Liver (tissue), 9 donors: ENCODE measurements around the gene GPR39. TPM values are rescaled to one million over a fixed set of nuclear protein-coding genes. Genes with fewer than 3 reads are reported as not detected.

Experiments used
- DNase-seq: peaks from one replicate; pipeline ENCODE4 v3.0.0-alpha.2; 2017; ENCODE audit warnings: low spot score
- H3K27ac ChIP-seq, 2 donors: one replicate each; pipeline ENCODE4 v1.7.0; 2013; ENCODE audit warnings: inconsistent platforms in 2 of 2, low read length in 2 of 2, control low read depth in 1 of 2, low read depth in 1 of 2, mild to moderate bottlenecking in 1 of 2
- H3K27me3 ChIP-seq, 4 donors: one replicate each; pipeline versions ENCODE4 v1.6.1 to v1.7.0; 2013; ENCODE audit warnings: low read length in 3 of 4, inconsistent platforms in 1 of 4, mild to moderate bottlenecking in 1 of 4, moderate library complexity in 1 of 4; ENCODE audit not compliant: control insufficient read depth in 4 of 4, insufficient read depth in 4 of 4
- H3K36me3 ChIP-seq, 4 donors: one replicate each; pipeline versions ENCODE4 v1.6.1 to v1.7.0; 2013; ENCODE audit warnings: low read length in 3 of 4, mild to moderate bottlenecking in 3 of 4, low read depth in 1 of 4, moderate library complexity in 1 of 4; ENCODE audit not compliant: control insufficient read depth in 4 of 4, insufficient read depth in 3 of 4
- H3K4me1 ChIP-seq, 4 donors: one replicate each; pipeline versions ENCODE4 v1.6.1 to v1.7.0; 2013; ENCODE audit warnings: low read length in 3 of 4, mild to moderate bottlenecking in 3 of 4, moderate library complexity in 1 of 4; ENCODE audit not compliant: control insufficient read depth in 4 of 4, insufficient read depth in 4 of 4
- H3K4me3 ChIP-seq, 3 donors: one replicate each; pipeline versions ENCODE4 v1.6.1 to v1.7.0; 2013; ENCODE audit warnings: low read length in 3 of 3, control low read depth in 1 of 3, low read depth in 1 of 3, mild to moderate bottlenecking in 1 of 3
- H3K9ac ChIP-seq, 2 donors: one replicate each; pipeline ENCODE4 v1.7.0; 2013; ENCODE audit warnings: low read length in 2 of 2, mild to moderate bottlenecking in 2 of 2, moderate library complexity in 2 of 2, control low read depth in 1 of 2, low read depth in 1 of 2
- H3K9me3 ChIP-seq, 4 donors: one replicate each; pipeline versions ENCODE4 v1.6.1 to v1.7.0; 2013; ENCODE audit warnings: low read length in 3 of 4; ENCODE audit not compliant: control insufficient read depth in 4 of 4
- EGR1 ChIP-seq, 2 donors: IDR thresholded peaks; 2 replicates each; pipeline ENCODE4 v1.6.1; 2016 to 2018; ENCODE audit warnings: antibody characterized with exemption in 2 of 2, low read depth in 2 of 2
- FOXA1 ChIP-seq: IDR thresholded peaks from 2 replicates; pipeline ENCODE4 v1.6.1; 2016; ENCODE audit warnings: antibody characterized with exemption
- FOXA2 ChIP-seq: IDR thresholded peaks from 2 replicates; pipeline ENCODE4 v1.6.1; 2016; ENCODE audit warnings: antibody characterized with exemption
- GABPA ChIP-seq, 2 donors: IDR thresholded peaks in 1 of 2; conservative IDR thresholded peaks in 1 of 2; 2 replicates each; pipeline ENCODE4 v1.6.1; 2016; ENCODE audit warnings: antibody characterized with exemption in 2 of 2, mild to moderate bottlenecking in 1 of 2, moderate library complexity in 1 of 2
- HNF4A ChIP-seq, 2 donors: conservative IDR thresholded peaks; 2 replicates each; pipeline ENCODE4 v1.6.1; 2016; ENCODE audit warnings: antibody characterized with exemption in 2 of 2, mild to moderate bottlenecking in 2 of 2
- HNF4G ChIP-seq: IDR thresholded peaks from 2 replicates; pipeline ENCODE4 v1.6.1; 2016; ENCODE audit warnings: antibody characterized with exemption
- JUND ChIP-seq, 2 donors: IDR thresholded peaks; 2 replicates each; pipeline ENCODE4 v1.6.1; 2016; ENCODE audit warnings: antibody characterized with exemption in 2 of 2
- NR2F2 ChIP-seq: IDR thresholded peaks from 2 replicates; pipeline ENCODE4 v1.6.1; 2016; ENCODE audit warnings: antibody characterized with exemption
- RXRA ChIP-seq, 2 donors: IDR thresholded peaks; 2 replicates each; pipeline ENCODE4 v1.6.1; 2017 to 2018; ENCODE audit warnings: antibody characterized with exemption in 2 of 2, mild to moderate bottlenecking in 1 of 2
- SP1 ChIP-seq: IDR thresholded peaks from 2 replicates; pipeline ENCODE4 v1.6.1; 2018; ENCODE audit warnings: antibody characterized with exemption, mild to moderate bottlenecking
- TAF1 ChIP-seq: conservative IDR thresholded peaks from 2 replicates; pipeline ENCODE4 v1.6.1; 2016; ENCODE audit warnings: antibody characterized with exemption, mild to moderate bottlenecking
- YY1 ChIP-seq: IDR thresholded peaks from 2 replicates; pipeline ENCODE4 v1.6.1; 2016; ENCODE audit warnings: antibody characterized with exemption, mild to moderate bottlenecking
- WGBS: extraction: QIAGEN DNeasy Blood & Tissue Kit; methylation state at CpG from one replicate; pipeline ENCODE4 v1.1.7; 2013; 5-methylcytosine and 5-hydroxymethylcytosine counted together
- polyA plus RNA-seq, 2 donors: library from polyadenylated mRNA; stranded (reverse) in 1 of 2; unstranded in 1 of 2; fragments of 200-250 nt in 1 of 2; fragments of >200 nt in 1 of 2; fragmentation: Nextera tagmentation in 1 of 2; extraction: Ambion mirVana in 1 of 2; gene quantifications; one replicate each; pipeline versions ENCODE4 v1.2.1 to v1.2.3, GENCODE V29; 2013 to 2015
- total RNA-seq, 2 donors: library from RNA; depleted of rRNA; stranded (reverse); fragments of >200 nt; gene quantifications; one replicate each; pipeline ENCODE4 v1.2.3, GENCODE V29; 2014
- TF ChIP-seq, protein P1 (sequence below): IDR thresholded peaks from 2 replicates; pipeline ENCODE4 v1.6.1; 2016; ENCODE audit warnings: antibody characterized with exemption
- TF ChIP-seq, protein P2 (sequence below): fragments of 150-350 bp; IDR thresholded peaks from 2 replicates; pipeline ENCODE4 v1.5.1; 2017; ENCODE audit warnings: improper control_type of control experiment, low read depth, low read length; ENCODE audit not compliant: missing input control
- TF ChIP-seq, protein P3 (sequence below): IDR thresholded peaks from 2 replicates; pipeline ENCODE4 v1.6.1; 2016; ENCODE audit warnings: antibody characterized with exemption
- TF ChIP-seq, protein P4 (sequence below): IDR thresholded peaks from 2 replicates; pipeline ENCODE4 v1.6.1; 2016; ENCODE audit warnings: antibody characterized with exemption
- TF ChIP-seq, protein P5 (sequence below): IDR thresholded peaks from 2 replicates; pipeline ENCODE4 v1.6.1; 2016; ENCODE audit warnings: antibody characterized with exemption, mild to moderate bottlenecking
- donor health status: healthy.
- donor health status: healthy.
- donor health status: healthy.
- donor health status: healthy.
- donor health status: healthy.

GPR39 gene
- total and polyA plus RNA-seq, 4 donors, result 2.2 to 13.0 (median 2.8) TPM

DNA sequence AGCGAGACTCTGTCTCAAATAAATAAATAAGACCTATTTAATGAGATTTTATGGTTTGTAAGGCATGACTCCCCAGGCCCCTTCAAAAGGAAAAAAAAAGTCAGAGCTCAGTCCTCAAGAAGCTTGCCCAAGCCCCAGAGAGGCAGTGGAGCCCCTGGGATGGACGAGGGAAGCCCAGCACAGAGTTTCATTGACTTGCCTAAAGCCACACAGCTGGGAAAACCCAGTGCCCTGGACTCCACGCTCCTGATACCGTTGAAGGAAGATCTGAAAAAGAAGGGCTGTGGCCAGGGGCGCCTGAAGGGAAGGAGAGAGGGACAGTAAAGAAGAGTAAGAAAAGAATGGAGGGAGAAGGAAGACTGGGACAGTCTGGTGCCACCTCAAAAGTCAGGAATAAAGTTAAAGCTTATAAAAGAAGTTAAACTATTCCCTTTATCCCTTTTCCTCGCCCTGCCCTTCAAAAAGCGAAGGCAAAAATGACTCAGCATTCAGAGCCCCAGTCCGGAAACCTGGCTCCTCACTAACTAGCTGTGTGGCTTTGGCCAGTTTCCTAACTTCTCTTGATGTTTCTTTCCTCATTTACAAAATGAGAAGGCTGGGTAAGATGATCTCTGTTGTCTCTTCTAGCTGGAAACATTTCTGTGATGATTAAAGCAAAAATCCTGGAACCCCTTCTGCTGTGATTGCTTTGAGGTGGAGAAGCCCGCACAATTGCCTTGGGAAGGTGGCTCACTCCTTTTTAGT is 206.7 kb downstream of the GPR39 start:
- H3K27ac ChIP-seq, result no peak overlapping the region
- H3K9me3 ChIP-seq, result no peaks in the 10 kb centered on the region
- no peak overlapping the region for H3K4me3 ChIP-seq
- peaks cover 0 to 13% (median 6%) of the 10 kb centered on the region in 4 donors for H3K4me1 ChIP-seq
- no peak overlapping the region for H3K9ac ChIP-seq
- TF ChIP-seq, protein P1, sequence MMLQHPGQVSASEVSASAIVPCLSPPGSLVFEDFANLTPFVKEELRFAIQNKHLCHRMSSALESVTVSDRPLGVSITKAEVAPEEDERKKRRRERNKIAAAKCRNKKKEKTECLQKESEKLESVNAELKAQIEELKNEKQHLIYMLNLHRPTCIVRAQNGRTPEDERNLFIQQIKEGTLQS, result no peak
- TF ChIP-seq YY1 (no peak), SP1 (no peak), HNF4A (conservative IDR thresholded peaks at IDR 0.05) (no peak), FOXA2 (no peak), TAF1 (no peak), JUND (IDR thresholded peaks at IDR 0.05) (no peak), EGR1 (IDR thresholded peaks at IDR 0.05; ENCODE audit: low read depth in 2 of 2) (no peak), NR2F2 (no peak), RXRA (IDR thresholded peaks at IDR 0.05) (no peak), FOXA1 (no peak), HNF4G (no peak)
- TF ChIP-seq, protein P2, sequence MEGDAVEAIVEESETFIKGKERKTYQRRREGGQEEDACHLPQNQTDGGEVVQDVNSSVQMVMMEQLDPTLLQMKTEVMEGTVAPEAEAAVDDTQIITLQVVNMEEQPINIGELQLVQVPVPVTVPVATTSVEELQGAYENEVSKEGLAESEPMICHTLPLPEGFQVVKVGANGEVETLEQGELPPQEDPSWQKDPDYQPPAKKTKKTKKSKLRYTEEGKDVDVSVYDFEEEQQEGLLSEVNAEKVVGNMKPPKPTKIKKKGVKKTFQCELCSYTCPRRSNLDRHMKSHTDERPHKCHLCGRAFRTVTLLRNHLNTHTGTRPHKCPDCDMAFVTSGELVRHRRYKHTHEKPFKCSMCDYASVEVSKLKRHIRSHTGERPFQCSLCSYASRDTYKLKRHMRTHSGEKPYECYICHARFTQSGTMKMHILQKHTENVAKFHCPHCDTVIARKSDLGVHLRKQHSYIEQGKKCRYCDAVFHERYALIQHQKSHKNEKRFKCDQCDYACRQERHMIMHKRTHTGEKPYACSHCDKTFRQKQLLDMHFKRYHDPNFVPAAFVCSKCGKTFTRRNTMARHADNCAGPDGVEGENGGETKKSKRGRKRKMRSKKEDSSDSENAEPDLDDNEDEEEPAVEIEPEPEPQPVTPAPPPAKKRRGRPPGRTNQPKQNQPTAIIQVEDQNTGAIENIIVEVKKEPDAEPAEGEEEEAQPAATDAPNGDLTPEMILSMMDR, result no peak
- TF ChIP-seq, protein P3, sequence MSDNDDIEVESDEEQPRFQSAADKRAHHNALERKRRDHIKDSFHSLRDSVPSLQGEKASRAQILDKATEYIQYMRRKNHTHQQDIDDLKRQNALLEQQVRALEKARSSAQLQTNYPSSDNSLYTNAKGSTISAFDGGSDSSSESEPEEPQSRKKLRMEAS, result no peak
- TF ChIP-seq, protein P4, sequence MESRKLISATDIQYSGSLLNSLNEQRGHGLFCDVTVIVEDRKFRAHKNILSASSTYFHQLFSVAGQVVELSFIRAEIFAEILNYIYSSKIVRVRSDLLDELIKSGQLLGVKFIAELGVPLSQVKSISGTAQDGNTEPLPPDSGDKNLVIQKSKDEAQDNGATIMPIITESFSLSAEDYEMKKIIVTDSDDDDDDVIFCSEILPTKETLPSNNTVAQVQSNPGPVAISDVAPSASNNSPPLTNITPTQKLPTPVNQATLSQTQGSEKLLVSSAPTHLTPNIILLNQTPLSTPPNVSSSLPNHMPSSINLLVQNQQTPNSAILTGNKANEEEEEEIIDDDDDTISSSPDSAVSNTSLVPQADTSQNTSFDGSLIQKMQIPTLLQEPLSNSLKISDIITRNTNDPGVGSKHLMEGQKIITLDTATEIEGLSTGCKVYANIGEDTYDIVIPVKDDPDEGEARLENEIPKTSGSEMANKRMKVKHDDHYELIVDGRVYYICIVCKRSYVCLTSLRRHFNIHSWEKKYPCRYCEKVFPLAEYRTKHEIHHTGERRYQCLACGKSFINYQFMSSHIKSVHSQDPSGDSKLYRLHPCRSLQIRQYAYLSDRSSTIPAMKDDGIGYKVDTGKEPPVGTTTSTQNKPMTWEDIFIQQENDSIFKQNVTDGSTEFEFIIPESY, result no peak
- TF ChIP-seq, protein P5, sequence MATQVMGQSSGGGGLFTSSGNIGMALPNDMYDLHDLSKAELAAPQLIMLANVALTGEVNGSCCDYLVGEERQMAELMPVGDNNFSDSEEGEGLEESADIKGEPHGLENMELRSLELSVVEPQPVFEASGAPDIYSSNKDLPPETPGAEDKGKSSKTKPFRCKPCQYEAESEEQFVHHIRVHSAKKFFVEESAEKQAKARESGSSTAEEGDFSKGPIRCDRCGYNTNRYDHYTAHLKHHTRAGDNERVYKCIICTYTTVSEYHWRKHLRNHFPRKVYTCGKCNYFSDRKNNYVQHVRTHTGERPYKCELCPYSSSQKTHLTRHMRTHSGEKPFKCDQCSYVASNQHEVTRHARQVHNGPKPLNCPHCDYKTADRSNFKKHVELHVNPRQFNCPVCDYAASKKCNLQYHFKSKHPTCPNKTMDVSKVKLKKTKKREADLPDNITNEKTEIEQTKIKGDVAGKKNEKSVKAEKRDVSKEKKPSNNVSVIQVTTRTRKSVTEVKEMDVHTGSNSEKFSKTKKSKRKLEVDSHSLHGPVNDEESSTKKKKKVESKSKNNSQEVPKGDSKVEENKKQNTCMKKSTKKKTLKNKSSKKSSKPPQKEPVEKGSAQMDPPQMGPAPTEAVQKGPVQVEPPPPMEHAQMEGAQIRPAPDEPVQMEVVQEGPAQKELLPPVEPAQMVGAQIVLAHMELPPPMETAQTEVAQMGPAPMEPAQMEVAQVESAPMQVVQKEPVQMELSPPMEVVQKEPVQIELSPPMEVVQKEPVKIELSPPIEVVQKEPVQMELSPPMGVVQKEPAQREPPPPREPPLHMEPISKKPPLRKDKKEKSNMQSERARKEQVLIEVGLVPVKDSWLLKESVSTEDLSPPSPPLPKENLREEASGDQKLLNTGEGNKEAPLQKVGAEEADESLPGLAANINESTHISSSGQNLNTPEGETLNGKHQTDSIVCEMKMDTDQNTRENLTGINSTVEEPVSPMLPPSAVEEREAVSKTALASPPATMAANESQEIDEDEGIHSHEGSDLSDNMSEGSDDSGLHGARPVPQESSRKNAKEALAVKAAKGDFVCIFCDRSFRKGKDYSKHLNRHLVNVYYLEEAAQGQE, result no peak
- no peaks in the 10 kb centered on the region for H3K27me3 ChIP-seq
- no peaks in the 10 kb centered on the region for H3K36me3 ChIP-seq
- DNase-seq, result no peak
- 84% methylated on average over 9 of the region's 9 CpGs for WGBS

DNA sequence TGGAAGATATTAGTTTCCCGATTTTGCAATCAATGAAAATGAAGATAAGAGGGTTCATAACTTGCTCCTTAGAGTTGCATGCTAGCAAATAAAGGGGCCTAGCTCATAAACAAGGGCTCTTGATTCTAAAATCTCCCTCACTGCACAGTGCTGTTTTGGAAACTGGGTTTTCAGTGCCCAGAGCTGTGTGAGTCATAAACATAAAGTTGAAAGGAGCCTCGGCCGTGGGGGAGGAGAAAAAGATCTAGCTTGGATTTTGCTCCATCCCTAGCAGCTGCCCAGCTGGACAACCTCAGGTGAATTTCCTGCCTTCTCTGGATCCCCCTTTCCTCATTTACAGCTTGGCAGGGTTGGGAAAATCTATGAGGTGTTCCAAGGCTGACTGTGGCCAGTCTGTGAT is 210.9 kb downstream of the GPR39 start:
- no peak overlapping the region for H3K4me3 ChIP-seq
- no peaks in the 10 kb centered on the region for H3K27me3 ChIP-seq
- WGBS, result 92% methylated on average over 3 of the region's 3 CpGs
- peaks cover 2 to 14% (median 12%) of the 10 kb centered on the region in 4 donors for H3K4me1 ChIP-seq
- H3K9ac ChIP-seq, result no peak overlapping the region
- H3K36me3 ChIP-seq, result no peaks in the 10 kb centered on the region
- no peaks in the 10 kb centered on the region for H3K9me3 ChIP-seq
- DNase-seq, result no peak
- no peak overlapping the region for H3K27ac ChIP-seq
- TF ChIP-seq, protein P3, result no peak
- no peak for TF ChIP-seq FOXA2
- TF ChIP-seq, protein P1, result no peak
- no peak for TF ChIP-seq HNF4A (conservative IDR thresholded peaks at IDR 0.05)
- no peak for TF ChIP-seq YY1
- TF ChIP-seq HNF4G, result no peak
- TF ChIP-seq, protein P4, result no peak
- no peak for TF ChIP-seq RXRA (IDR thresholded peaks at IDR 0.05)
- TF ChIP-seq TAF1, result no peak
- TF ChIP-seq SP1, result no peak
- TF ChIP-seq, protein P2, result no peak
- no peak for TF ChIP-seq GABPA (IDR thresholded peaks at IDR 0.05 in 1 of 2, conservative IDR thresholded peaks at IDR 0.05 in 1 of 2)
